WTC11 (cell line): ENCODE data around the gene VWA3A. TPM values are rescaled to one million over a fixed set of nuclear protein-coding genes. Genes with fewer than 3 reads are reported as not detected.

Experiments used
- ATAC-seq: fragments of 200-7000 bp; cut with Tn5 transposase; 2 replicates; pipeline ENCODE4 v1.10.0; 2021; ENCODE audit warnings: mild to moderate bottlenecking, moderate library complexity
- CTCF ChIA-PET: fragments of 300-600 bp; sonication (Branson Sonifier 250); formaldehyde crosslinking; loops from one replicate; lab custom pipeline; 2021; ENCODE audit warnings: antibody characterized with exemption; lab: Charles Lee
- POLR2A ChIA-PET: fragments of 350-600 bp; sonication (Branson Sonifier 250); formaldehyde crosslinking; loops from one replicate; lab custom pipeline; 2021; ENCODE audit warnings: antibody characterized with exemption; lab: Charles Lee
- DNase-seq: peaks from one replicate; pipeline ENCODE4 v3.0.0; 2021; ENCODE audit warnings: low spot score
- H3K27ac Mint-ChIP-seq: 2 replicates; pipeline ENCODE4 v1.8.0; 2021; ENCODE audit warnings: mixed read lengths
- H3K27me3 Mint-ChIP-seq: 2 replicates; pipeline ENCODE4 v1.8.0; 2021; ENCODE audit warnings: low read depth, mild to moderate bottlenecking, moderate library complexity, mixed read lengths
- H3K36me3 Mint-ChIP-seq: 2 replicates; pipeline ENCODE4 v1.8.0; 2021; ENCODE audit warnings: mixed read lengths
- H3K4me1 Mint-ChIP-seq: 2 replicates; pipeline ENCODE4 v1.8.0; 2022; ENCODE audit warnings: mixed read lengths
- H3K4me3 Mint-ChIP-seq: 2 replicates; pipeline ENCODE4 v1.8.0; 2021; ENCODE audit warnings: mild to moderate bottlenecking, moderate library complexity, mixed read lengths
- H3K9me3 Mint-ChIP-seq: 2 replicates; pipeline ENCODE4 v1.8.0; 2021; ENCODE audit warnings: mixed read lengths
- CREM ChIP-seq: sonication (generic); formaldehyde crosslinking; IDR thresholded peaks from 2 replicates; pipeline ENCODE4 v1.8.1; 2022; ENCODE audit warnings: mild to moderate bottlenecking, missing genetic modification reagents, moderate library complexity
- ELF4 ChIP-seq: sonication (generic); formaldehyde crosslinking; IDR thresholded peaks from 2 replicates; pipeline ENCODE4 v1.8.1; 2022; ENCODE audit warnings: low read depth, mild to moderate bottlenecking, moderate library complexity, missing genetic modification reagents
- HMGXB4 ChIP-seq: sonication (generic); formaldehyde crosslinking; IDR thresholded peaks from 2 replicates; pipeline ENCODE4 v1.8.1; 2023; ENCODE audit warnings: mild to moderate bottlenecking, moderate library complexity, missing genetic modification reagents
- MXD4 ChIP-seq: fragments of 250-450 bp; sonication (Bioruptor Pico); IDR thresholded peaks from 2 replicates; pipeline ENCODE4 v1.8.0; 2021; ENCODE audit warnings: mild to moderate bottlenecking, moderate library complexity, borderline replicate concordance
- NFATC4 ChIP-seq: fragments of 250-450 bp; sonication (Bioruptor Pico); IDR thresholded peaks from 2 replicates; pipeline ENCODE4 v1.9.0; 2021; ENCODE audit warnings: mild to moderate bottlenecking
- NR1H2 ChIP-seq: sonication (generic); formaldehyde crosslinking; IDR thresholded peaks from 2 replicates; pipeline ENCODE4 v1.9.0; 2021; ENCODE audit warnings: mild to moderate bottlenecking, moderate library complexity, missing genetic modification reagents
- OVOL2 ChIP-seq: fragments of 250-450 bp; sonication (Bioruptor Pico); IDR thresholded peaks from 2 replicates; pipeline ENCODE4 v1.9.0; 2021; ENCODE audit warnings: mild to moderate bottlenecking, borderline replicate concordance
- SMAD3 ChIP-seq: sonication (generic); formaldehyde crosslinking; IDR thresholded peaks from 2 replicates; pipeline ENCODE4 v1.8.0; 2022; ENCODE audit warnings: missing genetic modification reagents, mild to moderate bottlenecking, borderline replicate concordance
- SMAD4 ChIP-seq: sonication (generic); formaldehyde crosslinking; IDR thresholded peaks from 2 replicates; pipeline ENCODE4 v1.8.0; 2022; ENCODE audit warnings: mild to moderate bottlenecking, missing genetic modification reagents
- SOX15 ChIP-seq: fragments of 250-450 bp; sonication (Bioruptor Pico); IDR thresholded peaks from 2 replicates; pipeline ENCODE4 v1.9.0; 2021; ENCODE audit warnings: mild to moderate bottlenecking
- ZBTB21 ChIP-seq: sonication (generic); formaldehyde crosslinking; IDR thresholded peaks from 2 replicates; pipeline ENCODE4 v1.8.1; 2023; ENCODE audit warnings: mild to moderate bottlenecking, missing genetic modification reagents, borderline replicate concordance
- ZNF263 ChIP-seq: sonication (generic); formaldehyde crosslinking; IDR thresholded peaks from 2 replicates; pipeline ENCODE4 v1.8.1; 2022; ENCODE audit warnings: low read depth, mild to moderate bottlenecking, moderate library complexity, missing genetic modification reagents
- ZNF423 ChIP-seq: fragments of 250-450 bp; sonication (Bioruptor Pico); IDR thresholded peaks from 2 replicates; pipeline ENCODE4 v2.1.2; 2022; ENCODE audit warnings: mild to moderate bottlenecking, moderate library complexity
- ZNF671 ChIP-seq: fragments of 250-450 bp; sonication (Bioruptor Pico); IDR thresholded peaks from 2 replicates; pipeline ENCODE4 v1.8.0; 2021; ENCODE audit warnings: mild to moderate bottlenecking
- ZSCAN18 ChIP-seq: fragments of 250-450 bp; sonication (Bioruptor Pico); IDR thresholded peaks from 2 replicates; pipeline ENCODE4 v2.1.2; 2022; ENCODE audit warnings: mild to moderate bottlenecking, moderate library complexity
- total RNA-seq: library from RNA; stranded (reverse); gene quantifications from 3 replicates; pipeline ENCODE4 v1.2.3, GENCODE V29; 2021
- TF ChIP-seq, protein P1 (sequence below): sonication (generic); formaldehyde crosslinking; IDR thresholded peaks from 2 replicates; pipeline ENCODE4 v1.8.0; 2022; ENCODE audit warnings: mild to moderate bottlenecking, missing genetic modification reagents
- TF ChIP-seq, protein P2 (sequence below): sonication (generic); formaldehyde crosslinking; conservative IDR thresholded peaks from 2 replicates; pipeline ENCODE4 v1.8.1; 2022; ENCODE audit warnings: mild to moderate bottlenecking, missing genetic modification reagents
- TF ChIP-seq, protein P3 (sequence below): fragments of 250-450 bp; sonication (Bioruptor Pico); IDR thresholded peaks from 2 replicates; pipeline ENCODE4 v1.9.0; 2021; ENCODE audit warnings: mild to moderate bottlenecking, borderline replicate concordance
- TF ChIP-seq, protein P4 (sequence below): sonication (generic); formaldehyde crosslinking; IDR thresholded peaks from 2 replicates; pipeline ENCODE4 v1.8.0; 2022; ENCODE audit warnings: missing genetic modification reagents

VWA3A gene
- total RNA-seq, 1 experiment from 2014 or later, result 0.11 TPM

GRCh38 chr16:22164482-22164881, 72.1 kb downstream of the VWA3A start:
- no peaks in the 10 kb centered on the region for H3K4me1 Mint-ChIP-seq
- H3K27me3 Mint-ChIP-seq, result peaks cover 50% of the 10 kb centered on the region
- peaks cover 7% of the 10 kb centered on the region for H3K36me3 Mint-ChIP-seq
- ATAC-seq (no peak), DNase-seq (no peak)
- ChIA-PET CTCF (interaction anchor here (0.8 kb wide), 1 partner anchor 23 kb away, joined by 4 read pairs; no protein-coding TSS in a partner anchor), POLR2A (no interaction called here)
- H3K27ac Mint-ChIP-seq, result no peak overlapping the region
- H3K9me3 Mint-ChIP-seq, result peaks cover 13% of the 10 kb centered on the region
- H3K4me3 Mint-ChIP-seq, result no peak overlapping the region
- TF ChIP-seq, protein P1, sequence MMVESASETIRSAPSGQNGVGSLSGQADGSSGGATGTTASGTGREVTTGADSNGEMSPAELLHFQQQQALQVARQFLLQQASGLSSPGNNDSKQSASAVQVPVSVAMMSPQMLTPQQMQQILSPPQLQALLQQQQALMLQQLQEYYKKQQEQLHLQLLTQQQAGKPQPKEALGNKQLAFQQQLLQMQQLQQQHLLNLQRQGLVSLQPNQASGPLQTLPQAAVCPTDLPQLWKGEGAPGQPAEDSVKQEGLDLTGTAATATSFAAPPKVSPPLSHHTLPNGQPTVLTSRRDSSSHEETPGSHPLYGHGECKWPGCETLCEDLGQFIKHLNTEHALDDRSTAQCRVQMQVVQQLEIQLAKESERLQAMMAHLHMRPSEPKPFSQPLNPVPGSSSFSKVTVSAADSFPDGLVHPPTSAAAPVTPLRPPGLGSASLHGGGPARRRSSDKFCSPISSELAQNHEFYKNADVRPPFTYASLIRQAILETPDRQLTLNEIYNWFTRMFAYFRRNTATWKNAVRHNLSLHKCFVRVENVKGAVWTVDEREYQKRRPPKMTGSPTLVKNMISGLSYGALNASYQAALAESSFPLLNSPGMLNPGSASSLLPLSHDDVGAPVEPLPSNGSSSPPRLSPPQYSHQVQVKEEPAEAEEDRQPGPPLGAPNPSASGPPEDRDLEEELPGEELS (CRISPR knock-in tag), result no peak
- no peak for TF ChIP-seq SOX15 (CRISPR knock-in tag)
- TF ChIP-seq, protein P2, sequence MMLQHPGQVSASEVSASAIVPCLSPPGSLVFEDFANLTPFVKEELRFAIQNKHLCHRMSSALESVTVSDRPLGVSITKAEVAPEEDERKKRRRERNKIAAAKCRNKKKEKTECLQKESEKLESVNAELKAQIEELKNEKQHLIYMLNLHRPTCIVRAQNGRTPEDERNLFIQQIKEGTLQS, result no peak
- TF ChIP-seq HMGXB4 (CRISPR knock-in tag), result no peak

- DNase-seq, result no peak
- ChIA-PET POLR2A (no interaction called here), CTCF (interaction anchor here (0.9 to 1.6 kb wide), 5 partner anchors 11 to 88 kb away, joined by 3 to 6 read pairs (median 4); no protein-coding TSS in a partner anchor)
- peaks cover 7% of the 10 kb centered on the region for H3K36me3 Mint-ChIP-seq
- H3K4me1 Mint-ChIP-seq, result no peaks in the 10 kb centered on the region
- H3K9me3 Mint-ChIP-seq, result peaks cover 13% of the 10 kb centered on the region
- H3K4me3 Mint-ChIP-seq, result no peak overlapping the region
- H3K27me3 Mint-ChIP-seq, result peaks cover 38% of the 10 kb centered on the region
- ATAC-seq, result no peak
- H3K27ac Mint-ChIP-seq, result no peak overlapping the region
- TF ChIP-seq CREM (CRISPR knock-in tag), result no peak
- no peak for TF ChIP-seq ZBTB21
- no peak for TF ChIP-seq ZNF671 (CRISPR knock-in tag)
- no peak for TF ChIP-seq ZNF263 (CRISPR knock-in tag)
- no peak for TF ChIP-seq NFATC4 (CRISPR knock-in tag)
- no peak for TF ChIP-seq ZSCAN18
- TF ChIP-seq ELF4 (CRISPR knock-in tag), result no peak
- TF ChIP-seq MXD4, result no peak
- TF ChIP-seq SMAD4 (CRISPR knock-in tag), result no peak
- TF ChIP-seq OVOL2 (CRISPR knock-in tag), result no peak
- TF ChIP-seq, protein P3, sequence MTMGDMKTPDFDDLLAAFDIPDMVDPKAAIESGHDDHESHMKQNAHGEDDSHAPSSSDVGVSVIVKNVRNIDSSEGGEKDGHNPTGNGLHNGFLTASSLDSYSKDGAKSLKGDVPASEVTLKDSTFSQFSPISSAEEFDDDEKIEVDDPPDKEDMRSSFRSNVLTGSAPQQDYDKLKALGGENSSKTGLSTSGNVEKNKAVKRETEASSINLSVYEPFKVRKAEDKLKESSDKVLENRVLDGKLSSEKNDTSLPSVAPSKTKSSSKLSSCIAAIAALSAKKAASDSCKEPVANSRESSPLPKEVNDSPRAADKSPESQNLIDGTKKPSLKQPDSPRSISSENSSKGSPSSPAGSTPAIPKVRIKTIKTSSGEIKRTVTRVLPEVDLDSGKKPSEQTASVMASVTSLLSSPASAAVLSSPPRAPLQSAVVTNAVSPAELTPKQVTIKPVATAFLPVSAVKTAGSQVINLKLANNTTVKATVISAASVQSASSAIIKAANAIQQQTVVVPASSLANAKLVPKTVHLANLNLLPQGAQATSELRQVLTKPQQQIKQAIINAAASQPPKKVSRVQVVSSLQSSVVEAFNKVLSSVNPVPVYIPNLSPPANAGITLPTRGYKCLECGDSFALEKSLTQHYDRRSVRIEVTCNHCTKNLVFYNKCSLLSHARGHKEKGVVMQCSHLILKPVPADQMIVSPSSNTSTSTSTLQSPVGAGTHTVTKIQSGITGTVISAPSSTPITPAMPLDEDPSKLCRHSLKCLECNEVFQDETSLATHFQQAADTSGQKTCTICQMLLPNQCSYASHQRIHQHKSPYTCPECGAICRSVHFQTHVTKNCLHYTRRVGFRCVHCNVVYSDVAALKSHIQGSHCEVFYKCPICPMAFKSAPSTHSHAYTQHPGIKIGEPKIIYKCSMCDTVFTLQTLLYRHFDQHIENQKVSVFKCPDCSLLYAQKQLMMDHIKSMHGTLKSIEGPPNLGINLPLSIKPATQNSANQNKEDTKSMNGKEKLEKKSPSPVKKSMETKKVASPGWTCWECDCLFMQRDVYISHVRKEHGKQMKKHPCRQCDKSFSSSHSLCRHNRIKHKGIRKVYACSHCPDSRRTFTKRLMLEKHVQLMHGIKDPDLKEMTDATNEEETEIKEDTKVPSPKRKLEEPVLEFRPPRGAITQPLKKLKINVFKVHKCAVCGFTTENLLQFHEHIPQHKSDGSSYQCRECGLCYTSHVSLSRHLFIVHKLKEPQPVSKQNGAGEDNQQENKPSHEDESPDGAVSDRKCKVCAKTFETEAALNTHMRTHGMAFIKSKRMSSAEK (CRISPR knock-in tag), result no peak
- TF ChIP-seq SMAD3, result no peak
- no peak for TF ChIP-seq NR1H2 (CRISPR knock-in tag)
- no peak for TF ChIP-seq ZNF423 (CRISPR knock-in tag)
- TF ChIP-seq, protein P4, sequence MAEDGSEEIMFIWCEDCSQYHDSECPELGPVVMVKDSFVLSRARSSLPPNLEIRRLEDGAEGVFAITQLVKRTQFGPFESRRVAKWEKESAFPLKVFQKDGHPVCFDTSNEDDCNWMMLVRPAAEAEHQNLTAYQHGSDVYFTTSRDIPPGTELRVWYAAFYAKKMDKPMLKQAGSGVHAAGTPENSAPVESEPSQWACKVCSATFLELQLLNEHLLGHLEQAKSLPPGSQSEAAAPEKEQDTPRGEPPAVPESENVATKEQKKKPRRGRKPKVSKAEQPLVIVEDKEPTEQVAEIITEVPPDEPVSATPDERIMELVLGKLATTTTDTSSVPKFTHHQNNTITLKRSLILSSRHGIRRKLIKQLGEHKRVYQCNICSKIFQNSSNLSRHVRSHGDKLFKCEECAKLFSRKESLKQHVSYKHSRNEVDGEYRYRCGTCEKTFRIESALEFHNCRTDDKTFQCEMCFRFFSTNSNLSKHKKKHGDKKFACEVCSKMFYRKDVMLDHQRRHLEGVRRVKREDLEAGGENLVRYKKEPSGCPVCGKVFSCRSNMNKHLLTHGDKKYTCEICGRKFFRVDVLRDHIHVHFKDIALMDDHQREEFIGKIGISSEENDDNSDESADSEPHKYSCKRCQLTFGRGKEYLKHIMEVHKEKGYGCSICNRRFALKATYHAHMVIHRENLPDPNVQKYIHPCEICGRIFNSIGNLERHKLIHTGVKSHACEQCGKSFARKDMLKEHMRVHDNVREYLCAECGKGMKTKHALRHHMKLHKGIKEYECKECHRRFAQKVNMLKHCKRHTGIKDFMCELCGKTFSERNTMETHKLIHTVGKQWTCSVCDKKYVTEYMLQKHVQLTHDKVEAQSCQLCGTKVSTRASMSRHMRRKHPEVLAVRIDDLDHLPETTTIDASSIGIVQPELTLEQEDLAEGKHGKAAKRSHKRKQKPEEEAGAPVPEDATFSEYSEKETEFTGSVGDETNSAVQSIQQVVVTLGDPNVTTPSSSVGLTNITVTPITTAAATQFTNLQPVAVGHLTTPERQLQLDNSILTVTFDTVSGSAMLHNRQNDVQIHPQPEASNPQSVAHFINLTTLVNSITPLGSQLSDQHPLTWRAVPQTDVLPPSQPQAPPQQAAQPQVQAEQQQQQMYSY, result no peak
These were observed 73.4 kb downstream of the VWA3A start for GRCh38 chr16:22165508-22166285.
